CD4-positive, alpha-beta T cell (primary cell): ENCODE results near the gene SYTL3. TPM values are rescaled to one million over a fixed set of nuclear protein-coding genes. Genes with fewer than 3 reads are reported as not detected.

Source experiments
- ATAC-seq: fragments of 200-7000 bp; cut with Tn5 transposase; one replicate; pipeline ENCODE4 v1.10.0; 2022; ENCODE audit warnings: mild to moderate bottlenecking; ENCODE audit not compliant: poor library complexity
- CTCF ChIA-PET: fragments of 350-600 bp; sonication (Branson Sonifier 250); formaldehyde crosslinking; loops from one replicate; lab custom pipeline; 2021; ENCODE audit warnings: antibody characterized with exemption, inconsistent platforms; lab: Charles Lee
- POLR2A ChIA-PET: fragments of 350-600 bp; sonication (Branson Sonifier 250); formaldehyde crosslinking; loops from one replicate; lab custom pipeline; 2021; ENCODE audit warnings: antibody characterized with exemption, inconsistent platforms; lab: Charles Lee
- DNase-seq, 14 experiments: peaks; one replicate each; pipeline ENCODE4 v3.0.0-alpha.2; 2013 to 2020; ENCODE audit warnings: mixed read lengths in 2 of 14
- H3K27ac ChIP-seq, 2 donors: one replicate each; pipeline versions ENCODE4 v1.5.1 to v1.7.0; 2013; ENCODE audit warnings: low read length in 2 of 2, low read depth in 1 of 2, mild to moderate bottlenecking in 1 of 2
- H3K27me3 ChIP-seq, 2 experiments: 1 replicate in 1 of 2; 2 replicates in 1 of 2; pipeline versions ENCODE4 v1.6.1 to v1.7.0; 2013; ENCODE audit warnings: low read length in 2 of 2, control low read depth in 1 of 2, mild to moderate bottlenecking in 1 of 2, moderate library complexity in 1 of 2; ENCODE audit not compliant: insufficient read depth in 2 of 2, control insufficient read depth in 1 of 2
- H3K36me3 ChIP-seq: one replicate; pipeline ENCODE4 v1.6.1; 2013; ENCODE audit warnings: low read length, control low read depth; ENCODE audit not compliant: insufficient read depth
- H3K4me1 ChIP-seq: one replicate; pipeline ENCODE4 v1.6.1; 2013; ENCODE audit warnings: low read length, control low read depth; ENCODE audit not compliant: insufficient read depth
- H3K4me3 ChIP-seq: one replicate; pipeline ENCODE4 v1.5.1; 2013; ENCODE audit warnings: mild to moderate bottlenecking, low read length, moderate library complexity
- H3K9me3 ChIP-seq, 2 experiments: 1 replicate in 1 of 2; 2 replicates in 1 of 2; pipeline versions ENCODE4 v1.6.1 to v1.7.0; 2013; ENCODE audit warnings: low read length in 2 of 2, mild to moderate bottlenecking in 2 of 2, control low read depth in 1 of 2, moderate library complexity in 1 of 2; ENCODE audit not compliant: control insufficient read depth in 1 of 2, insufficient read depth in 1 of 2
- H3K27ac Mint-ChIP-seq: one replicate; pipeline ENCODE4 v1.8.0; 2020; ENCODE audit warnings: mixed read lengths
- H3K27me3 Mint-ChIP-seq: one replicate; pipeline ENCODE4 v1.8.0; 2021; ENCODE audit warnings: mixed read lengths
- H3K36me3 Mint-ChIP-seq: one replicate; pipeline ENCODE4 v1.8.0; 2021; ENCODE audit warnings: low read depth, mixed read lengths
- H3K4me1 Mint-ChIP-seq: one replicate; pipeline ENCODE4 v1.8.0; 2021; ENCODE audit warnings: low read depth, mixed read lengths
- H3K4me3 Mint-ChIP-seq: one replicate; pipeline ENCODE4 v1.8.0; 2020; ENCODE audit warnings: mild to moderate bottlenecking, mixed read lengths
- H3K9me3 Mint-ChIP-seq: one replicate; pipeline ENCODE4 v1.8.0; 2020; ENCODE audit warnings: mixed read lengths
- intact Hi-C, 2 experiments: fragments of 100-400 bp; cut with DNase I in 1 of 2; cut with micrococcal nuclease in 1 of 2; formaldehyde crosslinking; loops; one replicate each; pipeline versions ENCODE4 v1.15.1 to v1.9.0; 2023 to 2025; cut with DNase I, micrococcal nuclease
- total RNA-seq, 174 experiments: library from RNA in 2 of 174; stranded (reverse) in 2 of 174; gene quantifications; one replicate each; pipeline ENCODE4 v1.2.3 and lab custom pipeline; 2021 to 2026
- TF ChIP-seq, protein P1 (sequence below): fragments of 200-600 bp; IDR thresholded peaks from one replicate; pipeline ENCODE4 v1.8.0; 2022; ENCODE audit warnings: antibody characterized with exemption, mild to moderate bottlenecking

The SYTL3 gene
- total RNA-seq, 2 experiments from 2014 or later: 41.2 to 42.7 TPM

DNA sequence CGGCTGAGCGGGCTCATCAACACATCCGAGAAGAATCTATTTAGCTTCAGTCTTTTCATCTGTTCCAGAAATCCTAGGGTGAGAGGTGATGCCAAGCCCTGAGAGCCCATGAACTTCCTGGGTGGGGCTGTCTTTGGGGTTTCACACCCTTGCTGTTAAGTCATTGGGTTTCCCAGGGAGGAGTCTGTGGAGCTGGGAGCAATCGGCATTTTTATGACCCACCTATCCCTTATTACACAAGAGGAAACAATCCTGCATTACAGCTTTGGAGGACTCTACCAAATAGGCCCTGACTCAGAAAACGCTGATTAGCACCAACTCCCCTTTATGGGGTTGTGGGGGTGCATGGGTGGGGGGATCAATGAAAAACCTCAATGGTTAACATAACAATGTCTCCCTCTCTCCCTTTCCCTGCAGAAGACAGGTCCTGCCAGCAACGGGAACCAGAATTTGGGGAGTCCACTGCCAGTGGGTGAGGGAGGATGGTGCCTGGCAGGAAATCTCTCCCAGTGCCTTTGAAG is 123.1 kb downstream of the SYTL3 start:
- peak overlapping the region in 1 of 2 donors; percentile 11 for H3K27ac ChIP-seq
- H3K4me3 ChIP-seq: no peak overlapping the region
- DNase-seq (peak in 2 of 14 experiments; percentile 57 to 62), ATAC-seq (no peak)
- peak overlapping the region; percentile 54 for H3K4me3 Mint-ChIP-seq
- H3K27me3 ChIP-seq: no peaks in the 10 kb centered on the region
- CTCF ChIA-PET: no interaction called here
- intact Hi-C loops: loop anchor here in 1 of 2 experiments (10.0 kb wide), 1 partner anchor 58 kb away; no protein-coding TSS in a partner anchor
- H3K9me3 Mint-ChIP-seq: no peaks in the 10 kb centered on the region
- no peaks in the 10 kb centered on the region for H3K27me3 Mint-ChIP-seq
- H3K4me1 Mint-ChIP-seq: peaks cover 67% of the 10 kb centered on the region
- peaks cover 99% of the 10 kb centered on the region for H3K36me3 ChIP-seq
- H3K9me3 ChIP-seq: no peaks in the 10 kb centered on the region
- peaks cover 47% of the 10 kb centered on the region for H3K4me1 ChIP-seq
- TF ChIP-seq, protein P1, sequence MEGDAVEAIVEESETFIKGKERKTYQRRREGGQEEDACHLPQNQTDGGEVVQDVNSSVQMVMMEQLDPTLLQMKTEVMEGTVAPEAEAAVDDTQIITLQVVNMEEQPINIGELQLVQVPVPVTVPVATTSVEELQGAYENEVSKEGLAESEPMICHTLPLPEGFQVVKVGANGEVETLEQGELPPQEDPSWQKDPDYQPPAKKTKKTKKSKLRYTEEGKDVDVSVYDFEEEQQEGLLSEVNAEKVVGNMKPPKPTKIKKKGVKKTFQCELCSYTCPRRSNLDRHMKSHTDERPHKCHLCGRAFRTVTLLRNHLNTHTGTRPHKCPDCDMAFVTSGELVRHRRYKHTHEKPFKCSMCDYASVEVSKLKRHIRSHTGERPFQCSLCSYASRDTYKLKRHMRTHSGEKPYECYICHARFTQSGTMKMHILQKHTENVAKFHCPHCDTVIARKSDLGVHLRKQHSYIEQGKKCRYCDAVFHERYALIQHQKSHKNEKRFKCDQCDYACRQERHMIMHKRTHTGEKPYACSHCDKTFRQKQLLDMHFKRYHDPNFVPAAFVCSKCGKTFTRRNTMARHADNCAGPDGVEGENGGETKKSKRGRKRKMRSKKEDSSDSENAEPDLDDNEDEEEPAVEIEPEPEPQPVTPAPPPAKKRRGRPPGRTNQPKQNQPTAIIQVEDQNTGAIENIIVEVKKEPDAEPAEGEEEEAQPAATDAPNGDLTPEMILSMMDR: no peak
- peaks cover 100% of the 10 kb centered on the region for H3K36me3 Mint-ChIP-seq
- POLR2A ChIA-PET: interaction anchor here (1.2 to 2.8 kb wide), 3 partner anchors 10 to 97 kb away, joined by 3 to 12 read pairs (median 4); no protein-coding TSS in a partner anchor
- peak overlapping the region; percentile 74 for H3K27ac Mint-ChIP-seq

DNA sequence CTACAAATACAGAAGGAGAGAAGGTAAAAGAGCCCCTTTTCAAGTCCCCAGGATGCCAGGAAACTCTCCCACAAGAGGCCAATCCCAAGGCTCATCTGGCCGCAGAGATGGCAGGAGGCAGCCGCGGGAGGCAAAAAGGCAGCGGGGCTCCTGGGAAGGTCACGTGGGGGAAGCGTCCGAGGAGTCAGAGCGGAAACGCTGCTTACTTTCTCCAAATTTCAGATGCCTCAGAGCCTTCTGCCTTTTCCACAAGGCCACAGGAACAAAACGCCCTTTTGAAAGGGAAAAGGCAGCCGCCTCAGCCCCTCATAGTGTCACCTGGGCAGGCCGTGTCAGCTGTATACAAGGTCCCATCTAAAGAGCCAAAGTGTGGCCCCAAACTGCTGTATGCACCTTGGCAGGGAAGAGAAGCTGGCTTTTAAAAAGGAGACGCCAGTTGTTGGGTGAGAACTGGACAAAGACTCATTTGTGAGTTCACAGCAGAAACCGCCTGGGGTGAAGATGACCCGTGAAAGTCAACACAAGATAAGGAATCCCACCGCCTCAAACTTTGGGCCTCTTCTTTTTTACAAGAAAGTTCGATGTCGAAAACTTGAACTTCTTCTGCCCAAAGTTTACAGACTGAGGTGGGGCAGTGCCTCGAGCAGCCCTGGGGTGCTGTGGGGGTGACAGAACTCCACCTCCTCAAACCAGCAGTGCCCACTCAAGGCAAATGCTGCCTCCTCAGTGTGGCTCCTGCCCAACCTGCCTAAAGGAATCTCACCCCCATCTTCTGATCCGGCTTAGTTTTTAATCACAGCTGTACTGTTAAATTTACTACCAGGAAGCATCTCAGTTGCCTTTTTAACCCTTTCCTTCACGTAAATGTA is 124.0 kb downstream of the SYTL3 start:
- Histone ChIP-seq H3K27ac (peak overlapping the region in 1 of 2 donors; percentile 54), H3K4me3 (no peak overlapping the region), H3K9me3 (no peaks in the 10 kb centered on the region), H3K36me3 (peaks cover 99% of the 10 kb centered on the region), H3K4me1 (peaks cover 47% of the 10 kb centered on the region), H3K27me3 (no peaks in the 10 kb centered on the region)
- ATAC-seq (no peak), DNase-seq (peak in 1 of 14 experiments; percentile 30)
- Mint-ChIP-seq H3K4me1 (peaks cover 75% of the 10 kb centered on the region), H3K4me3 (peak overlapping the region; percentile 46), H3K27ac (peak overlapping the region; percentile 74), H3K9me3 (no peaks in the 10 kb centered on the region), H3K36me3 (peaks cover 100% of the 10 kb centered on the region), H3K27me3 (no peaks in the 10 kb centered on the region)
- ChIA-PET POLR2A (no interaction called here), CTCF (no interaction called here)
- intact Hi-C loops: loop anchor here in 1 of 2 experiments (10.0 kb wide), 1 partner anchor 59 kb away; no protein-coding TSS in a partner anchor
- TF ChIP-seq, protein P1: no peak

DNA sequence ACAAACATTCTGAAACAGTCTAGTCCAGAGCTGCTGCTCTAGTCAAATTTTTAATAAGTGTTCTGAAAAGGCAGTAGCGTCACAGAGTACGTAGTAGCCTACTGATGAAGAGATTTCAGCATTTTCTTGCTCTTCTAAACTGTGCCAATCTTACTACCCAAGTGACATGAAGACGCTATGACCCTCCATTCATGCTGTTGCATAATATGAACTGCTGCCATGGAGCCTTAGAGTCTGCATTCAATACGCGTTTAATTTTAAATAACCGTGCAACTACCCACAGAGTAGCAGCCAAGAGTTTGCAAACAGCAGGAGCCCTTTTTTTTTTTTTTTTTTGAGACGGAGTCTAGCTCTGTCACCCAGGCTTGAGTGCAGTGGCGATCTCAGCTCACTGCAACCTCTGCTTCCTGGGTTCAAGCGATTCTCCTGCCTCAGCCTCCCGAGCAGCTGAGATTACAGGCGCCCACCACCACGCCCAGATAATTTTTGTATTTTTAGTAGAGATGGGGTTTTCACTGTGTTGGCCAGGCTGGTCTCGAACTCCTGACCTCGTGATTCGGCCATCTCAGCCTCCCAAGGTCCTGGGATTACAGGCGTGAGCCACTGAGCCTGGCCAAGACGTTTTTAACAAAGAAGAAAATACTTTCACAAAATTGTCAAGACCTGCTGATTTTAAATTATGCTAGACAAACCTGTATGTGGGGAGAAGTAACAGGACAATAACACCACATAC is 125.0 kb downstream of the SYTL3 start:
- ATAC-seq (no peak), DNase-seq (no peak)
- Histone ChIP-seq H3K27me3 (no peaks in the 10 kb centered on the region), H3K4me3 (no peak overlapping the region), H3K27ac (no peak overlapping the region), H3K36me3 (peaks cover 98% of the 10 kb centered on the region), H3K9me3 (no peaks in the 10 kb centered on the region), H3K4me1 (peaks cover 47% of the 10 kb centered on the region)
- ChIA-PET POLR2A (no interaction called here), CTCF (interaction anchor here (0.6 kb wide), 1 partner anchor 51 kb away, joined by 3 read pairs; no protein-coding TSS in a partner anchor)
- no peak overlapping the region for H3K4me3 Mint-ChIP-seq
- peak overlapping the region; percentile 74 for H3K27ac Mint-ChIP-seq
- H3K36me3 Mint-ChIP-seq: peaks cover 100% of the 10 kb centered on the region
- intact Hi-C loops: loop anchor here (5.0 to 10.0 kb wide), 2 partner anchors 42 to 60 kb away; partner anchors contain the start of gene EZR (in 1 of the 2)
- H3K4me1 Mint-ChIP-seq: peaks cover 80% of the 10 kb centered on the region
- no peaks in the 10 kb centered on the region for H3K27me3 Mint-ChIP-seq
- H3K9me3 Mint-ChIP-seq: no peaks in the 10 kb centered on the region
- TF ChIP-seq, protein P1: no peak
